Calu3 (cell line): ENCODE measurements around the gene CDON. TPM values are rescaled to one million over a fixed set of nuclear protein-coding genes. Genes with fewer than 3 reads are reported as not detected.

Experiments
- BruUV-seq: library from RNA; stranded (reverse); fragments of 400-500 nt; replicated peaks from 2 replicates; lab custom pipeline; 2021; lab: Mats Ljungman, UMichigan
- CTCF ChIA-PET: fragments of 300-600 bp; sonication (Branson Sonifier 250); formaldehyde crosslinking; loops from one replicate; lab custom pipeline; 2022; ENCODE audit warnings: antibody characterized with exemption; lab: Charles Lee
- DNase-seq: peaks from one replicate; pipeline ENCODE4 v3.0.0; 2022
- H3K27ac Mint-ChIP-seq: one replicate; pipeline ENCODE4 v1.8.0; 2022; ENCODE audit warnings: mixed read lengths; ENCODE audit not compliant: unreplicated experiment
- H3K27me3 Mint-ChIP-seq: one replicate; pipeline ENCODE4 v1.8.0; 2022; ENCODE audit warnings: mixed read lengths; ENCODE audit not compliant: unreplicated experiment
- H3K36me3 Mint-ChIP-seq: one replicate; pipeline ENCODE4 v1.8.0; 2022; ENCODE audit warnings: mild to moderate bottlenecking, moderate library complexity, mixed read lengths; ENCODE audit not compliant: insufficient read depth, unreplicated experiment
- H3K4me1 Mint-ChIP-seq: one replicate; pipeline ENCODE4 v1.8.0; 2022; ENCODE audit warnings: mild to moderate bottlenecking, low read depth, mixed read lengths; ENCODE audit not compliant: unreplicated experiment
- H3K4me3 Mint-ChIP-seq: one replicate; pipeline ENCODE4 v1.8.0; 2022; ENCODE audit warnings: mild to moderate bottlenecking, low read depth, moderate library complexity, mixed read lengths; ENCODE audit not compliant: unreplicated experiment
- H3K9me3 Mint-ChIP-seq: one replicate; pipeline ENCODE4 v1.8.0; 2022; ENCODE audit warnings: low read depth, mixed read lengths; ENCODE audit not compliant: unreplicated experiment
- CTCF ChIP-seq: fragments of 200-600 bp; IDR thresholded peaks from one replicate; pipeline ENCODE4 v1.8.0; 2022; ENCODE audit warnings: antibody characterized with exemption; ENCODE audit not compliant: unreplicated experiment
- intact Hi-C: fragments of 100-400 bp; cut with micrococcal nuclease; formaldehyde crosslinking; loops from one replicate; pipeline ENCODE4 v1.10.0; 2022; ENCODE audit not compliant: unreplicated experiment
- total RNA-seq: library from RNA; stranded (reverse); gene quantifications from 2 replicates; pipeline ENCODE4 v1.2.3, GENCODE V29; 2022

The CDON gene
- total RNA-seq, 1 experiment from 2014 or later, result 14.8 TPM

GRCh38 chr11:125938418-125938817 lies 124.2 kb downstream of the CDON start:
- no peaks in the 10 kb centered on the region for H3K27me3 Mint-ChIP-seq
- CTCF ChIA-PET, result no interaction called here
- H3K4me1 Mint-ChIP-seq, result peaks cover 6% of the 10 kb centered on the region
- DNase-seq, result no peak
- H3K9me3 Mint-ChIP-seq, result no peaks in the 10 kb centered on the region
- no peak for TF ChIP-seq CTCF
- H3K36me3 Mint-ChIP-seq, result no peaks in the 10 kb centered on the region
- no peak overlapping the region for H3K27ac Mint-ChIP-seq
- intact Hi-C loops, result no loop called here
- H3K4me3 Mint-ChIP-seq, result no peak overlapping the region
- no TSS peak for BruUV-seq

GRCh38 chr11:125935618-125936199 lies 127.0 kb downstream of the CDON start:
- no peaks in the 10 kb centered on the region for H3K4me1 Mint-ChIP-seq
- CTCF ChIA-PET, result no interaction called here
- intact Hi-C loops, result no loop called here
- DNase-seq, result no peak
- TF ChIP-seq CTCF, result no peak
- no peaks in the 10 kb centered on the region for H3K9me3 Mint-ChIP-seq
- no peaks in the 10 kb centered on the region for H3K27me3 Mint-ChIP-seq
- no peak overlapping the region for H3K27ac Mint-ChIP-seq
- H3K36me3 Mint-ChIP-seq, result no peaks in the 10 kb centered on the region
- H3K4me3 Mint-ChIP-seq, result no peak overlapping the region
- no TSS peak for BruUV-seq

- H3K27ac Mint-ChIP-seq, result no peak overlapping the region
- no peaks in the 10 kb centered on the region for H3K4me1 Mint-ChIP-seq
- intact Hi-C loops, result no loop called here
- DNase-seq, result no peak
- CTCF ChIA-PET, result interaction anchor here (0.6 kb wide), 1 partner anchor 281 kb away, joined by 3 read pairs; no protein-coding TSS in a partner anchor
- TF ChIP-seq CTCF, result no peak
- H3K4me3 Mint-ChIP-seq, result no peak overlapping the region
- no TSS peak for BruUV-seq
- no peaks in the 10 kb centered on the region for H3K36me3 Mint-ChIP-seq
- H3K27me3 Mint-ChIP-seq, result no peaks in the 10 kb centered on the region
- H3K9me3 Mint-ChIP-seq, result no peaks in the 10 kb centered on the region
Measured at GRCh38 chr11:125935056-125935455, 127.6 kb downstream of the CDON start.

GRCh38 chr11:125934473-125934872 lies 128.2 kb downstream of the CDON start:
- Mint-ChIP-seq H3K4me1 (no peaks in the 10 kb centered on the region), H3K4me3 (no peak overlapping the region), H3K9me3 (no peaks in the 10 kb centered on the region), H3K36me3 (no peaks in the 10 kb centered on the region), H3K27ac (no peak overlapping the region), H3K27me3 (no peaks in the 10 kb centered on the region)
- intact Hi-C loops, result no loop called here
- DNase-seq, result no peak
- CTCF ChIA-PET, result interaction anchor here (0.6 kb wide), 1 partner anchor 281 kb away, joined by 3 read pairs; no protein-coding TSS in a partner anchor
- no TSS peak for BruUV-seq
- no peak for TF ChIP-seq CTCF
